Vagina (tissue), 2 donors: ENCODE data around the gene CAV1.

Experiments
- POLR2A ChIP-seq, 2 donors: fragments of 450-650 bp; IDR thresholded peaks; one replicate each; pipeline ENCODE4 v1.6.1; 2017; ENCODE audit warnings: antibody characterized with exemption in 2 of 2, mild to moderate bottlenecking in 2 of 2, moderate library complexity in 2 of 2
- POLR2AphosphoS5 ChIP-seq, 2 donors: sonication (generic); formaldehyde crosslinking; IDR thresholded peaks; one replicate each; pipeline ENCODE4 v1.9.0; 2017; ENCODE audit warnings: antibody characterized with exemption in 2 of 2, mild to moderate bottlenecking in 2 of 2, low read depth in 1 of 2; ENCODE audit not compliant: insufficient read depth in 1 of 2
- TF ChIP-seq, protein P1 (sequence below), 3 experiments: fragments of 450-650 bp in 2 of 3; fragments of 200-600 bp in 1 of 3; sonication (generic) in 1 of 3; IDR thresholded peaks; one replicate each; pipeline ENCODE4 v1.5.1; 2017 to 2019; ENCODE audit warnings: antibody characterized with exemption in 3 of 3, mild to moderate bottlenecking in 2 of 3, moderate library complexity in 2 of 3

DNA sequence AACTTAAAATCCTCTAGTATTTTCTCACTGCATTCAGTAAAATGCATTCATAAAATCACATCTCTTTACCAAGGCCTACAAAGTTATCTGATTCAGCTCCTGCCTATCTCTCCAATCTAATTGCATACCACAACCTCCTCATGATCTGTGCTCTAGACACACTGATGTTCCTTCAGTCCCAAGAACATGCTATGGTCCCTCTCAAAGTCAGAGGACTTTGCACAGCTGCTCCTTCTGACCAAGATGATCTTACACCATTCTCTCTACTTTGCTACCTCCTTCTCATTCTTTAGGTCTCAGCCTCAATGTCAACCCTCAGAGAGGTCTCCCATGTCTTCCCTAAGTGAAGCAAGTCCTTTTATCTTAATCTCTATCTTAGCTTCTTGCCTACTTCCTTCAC lies 45.5 kb downstream of the CAV1 start:
- TF ChIP-seq, protein P1, sequence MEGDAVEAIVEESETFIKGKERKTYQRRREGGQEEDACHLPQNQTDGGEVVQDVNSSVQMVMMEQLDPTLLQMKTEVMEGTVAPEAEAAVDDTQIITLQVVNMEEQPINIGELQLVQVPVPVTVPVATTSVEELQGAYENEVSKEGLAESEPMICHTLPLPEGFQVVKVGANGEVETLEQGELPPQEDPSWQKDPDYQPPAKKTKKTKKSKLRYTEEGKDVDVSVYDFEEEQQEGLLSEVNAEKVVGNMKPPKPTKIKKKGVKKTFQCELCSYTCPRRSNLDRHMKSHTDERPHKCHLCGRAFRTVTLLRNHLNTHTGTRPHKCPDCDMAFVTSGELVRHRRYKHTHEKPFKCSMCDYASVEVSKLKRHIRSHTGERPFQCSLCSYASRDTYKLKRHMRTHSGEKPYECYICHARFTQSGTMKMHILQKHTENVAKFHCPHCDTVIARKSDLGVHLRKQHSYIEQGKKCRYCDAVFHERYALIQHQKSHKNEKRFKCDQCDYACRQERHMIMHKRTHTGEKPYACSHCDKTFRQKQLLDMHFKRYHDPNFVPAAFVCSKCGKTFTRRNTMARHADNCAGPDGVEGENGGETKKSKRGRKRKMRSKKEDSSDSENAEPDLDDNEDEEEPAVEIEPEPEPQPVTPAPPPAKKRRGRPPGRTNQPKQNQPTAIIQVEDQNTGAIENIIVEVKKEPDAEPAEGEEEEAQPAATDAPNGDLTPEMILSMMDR (IDR thresholded peaks at IDR 0.05), result no peak
- TF ChIP-seq POLR2AphosphoS5 (IDR thresholded peaks at IDR 0.05; ENCODE audit: insufficient read depth in 1 of 2, low read depth in 1 of 2) (no peak), POLR2A (IDR thresholded peaks at IDR 0.05) (no peak)
